Heart right ventricle (tissue), 16 donors: Measurements from ENCODE around the gene SRP14. TPM values are rescaled to one million over a fixed set of nuclear protein-coding genes. Genes with fewer than 3 reads are reported as not detected.
"Not testable (repeated sequence)": the region's sequence is repeated elsewhere in the genome, so short reads cannot be mapped to it uniquely, and the experiment has no call there.

Experiments used
- ATAC-seq, 8 donors: fragments of 200-7000 bp; cut with Tn5 transposase; one replicate each; pipeline ENCODE4 v1.9.1; 2020; ENCODE audit warnings: mild to moderate bottlenecking in 8 of 8, moderate library complexity in 8 of 8, moderate number of reproducible peaks in 1 of 8
- DNase-seq, 2 donors: peaks; one replicate each; pipeline ENCODE4 v3.0.0-alpha.2; 2020
- H3K27ac ChIP-seq, 10 donors: fragments of 200-600 bp; sonication (generic) in 2 of 10; one replicate each; pipeline versions ENCODE4 v1.5.0 to v1.8.0; 2020 to 2022; ENCODE audit warnings: mild to moderate bottlenecking in 3 of 10
- H3K27me3 ChIP-seq, 7 donors: fragments of 200-600 bp; one replicate each; pipeline ENCODE4 v1.8.0; 2021 to 2022; ENCODE audit warnings: mild to moderate bottlenecking in 2 of 7
- H3K36me3 ChIP-seq, 9 donors: fragments of 200-600 bp; sonication (generic) in 1 of 9; one replicate each; pipeline versions ENCODE4 v1.5.0 to v1.8.0; 2020 to 2022; ENCODE audit warnings: mild to moderate bottlenecking in 2 of 9
- H3K4me1 ChIP-seq, 9 donors: fragments of 200-600 bp; sonication (generic) in 1 of 9; one replicate each; pipeline versions ENCODE4 v1.5.0 to v1.8.0; 2020 to 2022; ENCODE audit warnings: mild to moderate bottlenecking in 4 of 9
- H3K4me3 ChIP-seq, 10 donors: fragments of 200-600 bp; sonication (generic) in 2 of 10; one replicate each; pipeline versions ENCODE4 v1.5.0 to v1.8.0; 2020 to 2022; ENCODE audit warnings: mild to moderate bottlenecking in 7 of 10, moderate library complexity in 2 of 10
- H3K9me3 ChIP-seq, 11 donors: fragments of 200-600 bp in 10 of 11; sonication (generic) in 2 of 11; one replicate each; pipeline versions ENCODE4 v1.5.0 to v1.8.0; 2013 to 2022; ENCODE audit warnings: mild to moderate bottlenecking in 2 of 11, control low read depth in 1 of 11, moderate library complexity in 1 of 11
- CTCF ChIP-seq, 9 donors: fragments of 200-600 bp; sonication (generic) in 2 of 9; IDR thresholded peaks; one replicate each; pipeline versions ENCODE4 v1.5.0 to v1.8.0; 2021 to 2022; ENCODE audit warnings: antibody characterized with exemption in 9 of 9, mild to moderate bottlenecking in 5 of 9, moderate library complexity in 1 of 9
- WGBS, 2 donors: extraction: QIAGEN DNeasy Blood & Tissue Kit; methylation state at CpG; one replicate each; pipeline ENCODE4 v1.1.7; 2013; ENCODE audit warnings: inconsistent platforms in 1 of 2; 5-methylcytosine and 5-hydroxymethylcytosine counted together
- intact Hi-C, 10 donors: fragments of 100-400 bp; cut with DNase I; formaldehyde crosslinking; loops; one replicate each; pipeline versions ENCODE4 v1.11.1 to v1.14.2; 2022
- polyA plus RNA-seq, 2 donors: library from polyadenylated mRNA; stranded (reverse); fragments of 200-250 nt; gene quantifications; one replicate each; pipeline ENCODE4 v1.2.3, GENCODE V29; 2013
- total RNA-seq, 10 donors: library from RNA; stranded (reverse); fragmentation: NEBNext Ultra II Directional in 3 of 10; extraction: Animal tissue kit (Norgen Biotek cat#: 25700) in 3 of 10; gene quantifications; one replicate each; pipeline versions ENCODE4 v1.2.1 to v1.2.4, GENCODE V29; 2021 to 2023
- donor health status: Arrhythmogenic right ventricular cardiomyopathy.
- donor health status: ischemic (EF 13 %, LVEDD 7.1; RV severe dilation, severe dysfunction).
- donor health status: healthy with polysubstance abuse.
- donor health status: DM: no; HTN: yes; CAD: no.
- donor health status: DM: no; HTN: no; CAD: no.
- donor health status: ischemic (EF 25% LVEDD 6.9; RV normal size, moderate dysfunction).
- donor health status: ischemic (EF 25% LVEDD 5.7; RV mildly dilated, moderate dysfunction).
- donor health status: healthy.
- donor health status: DM: yes; HTN: yes; CAD: no.
- donor health status: Ischemic cardiomyopathy.
- donor health status: ischemic (EF 35%, LVEDD 5.7; RV mildly dilated, moderate dysfunction).
- donor health status: nonischemic (EF 11% LVEDD 7.7; RV severe dilation, severe dysfunction).
- donor health status: DM: yes; HTN: yes; CAD: no.
- donor health status: PGD.
- donor health status: ischemic (EF 29% LVEDD 5.4; RV normal size, mild dysfunction).
- donor health status: nonischemic (EF 23%, LVEDD 6.1; RV moderate dilation, normal function).

The SRP14 gene
- total and polyA plus RNA-seq, 12 donors: 189 to 699 (median 216) TPM

GRCh38 chr15:40014390-40014789 is 24.6 kb downstream of the SRP14 start:
- Histone ChIP-seq H3K27ac (no peak overlapping the region), H3K36me3 (peaks cover 0 to 100% (median 59%) of the 10 kb centered on the region in 9 donors), H3K27me3 (no peaks in the 10 kb centered on the region), H3K9me3 (peaks cover 0 to 25% (median 6%) of the 10 kb centered on the region in 11 donors), H3K4me3 (no peak overlapping the region), H3K4me1 (no peaks in the 10 kb centered on the region)
- WGBS, 2 donors: 98 to 100% methylated on average over 3 of the region's 3 CpGs
- ATAC-seq (no peak), DNase-seq (no peak)
- TF ChIP-seq CTCF (IDR thresholded peaks at IDR 0.05): no peak
- intact Hi-C loops: no loop called here

- ATAC-seq, H3K27me3 ChIP-seq, DNase-seq, H3K4me1 ChIP-seq, H3K4me3 ChIP-seq, H3K27ac ChIP-seq, intact Hi-C loops: not testable (repeated sequence)
- 94 to 97% methylated on average over 6 of the region's 6 CpGs for WGBS, 2 donors
- H3K9me3 ChIP-seq: peaks cover 0 to 25% (median 6%) of the 10 kb centered on the region in 11 donors
- H3K36me3 ChIP-seq: peaks cover 0 to 100% (median 58%) of the 10 kb centered on the region in 9 donors
Observed at GRCh38 chr15:40013372-40013771, 25.6 kb downstream of the SRP14 start.

GRCh38 chr15:40011303-40011702 is 27.7 kb downstream of the SRP14 start:
- H3K9me3 ChIP-seq: peaks cover 0 to 25% (median 6%) of the 10 kb centered on the region in 11 donors
- H3K27ac ChIP-seq: no peak overlapping the region
- H3K27me3 ChIP-seq: no peaks in the 10 kb centered on the region
- intact Hi-C loops: no loop called here
- H3K4me1 ChIP-seq: no peaks in the 10 kb centered on the region
- TF ChIP-seq CTCF (IDR thresholded peaks at IDR 0.05): no peak
- WGBS, 2 donors: 96 to 98% methylated on average over 4 of the region's 4 CpGs
- ATAC-seq (no peak), DNase-seq (no peak)
- H3K36me3 ChIP-seq: peaks cover 0 to 100% (median 70%) of the 10 kb centered on the region in 9 donors
- H3K4me3 ChIP-seq: no peak overlapping the region

GRCh38 chr15:40010686-40011085 is 28.3 kb downstream of the SRP14 start:
- Histone ChIP-seq H3K4me3 (no peak overlapping the region), H3K36me3 (peaks cover 0 to 100% (median 70%) of the 10 kb centered on the region in 9 donors), H3K4me1 (no peaks in the 10 kb centered on the region), H3K9me3 (peaks cover 0 to 25% (median 6%) of the 10 kb centered on the region in 11 donors), H3K27me3 (no peaks in the 10 kb centered on the region), H3K27ac (no peak overlapping the region)
- no peak for TF ChIP-seq CTCF (IDR thresholded peaks at IDR 0.05)
- ATAC-seq (no peak), DNase-seq (no peak)
- intact Hi-C loops: no loop called here
- WGBS, 2 donors: 91 to 97% methylated on average over 4 of the region's 4 CpGs

- WGBS, 2 donors: 84 to 92% methylated on average over 3 of the region's 3 CpGs
- H3K4me1 ChIP-seq: no peaks in the 10 kb centered on the region
Observed at GRCh38 chr15:40008061-40008765, 30.8 kb downstream of the SRP14 start.

More at GRCh38 chr15:40008061-40008765, 30.8 kb downstream of the SRP14 start:
- peaks cover 0 to 100% (median 71%) of the 10 kb centered on the region in 9 donors for H3K36me3 ChIP-seq
- ATAC-seq (no peak), DNase-seq (no peak)
- intact Hi-C loops: loop anchor here in 1 of 10 donors (10.0 kb wide), 1 partner anchor 53 kb away; no protein-coding TSS in a partner anchor
- H3K27ac ChIP-seq: no peak overlapping the region
- TF ChIP-seq CTCF (IDR thresholded peaks at IDR 0.05): no peak
- H3K9me3 ChIP-seq: peaks cover 0 to 2% (median 0%) of the 10 kb centered on the region in 11 donors
- no peaks in the 10 kb centered on the region for H3K27me3 ChIP-seq
- H3K4me3 ChIP-seq: no peak overlapping the region
